B cell (primary cell): Measurements from ENCODE around the gene BOC. TPM values are rescaled to one million over a fixed set of nuclear protein-coding genes. Genes with fewer than 3 reads are reported as not detected.

Experiments used
- ATAC-seq: fragments of 200-7000 bp; cut with Tn5 transposase; one replicate; pipeline ENCODE4 v1.10.0; 2021; ENCODE audit warnings: low read depth, mild to moderate bottlenecking, moderate number of reproducible peaks, moderate library complexity
- CTCF ChIA-PET: fragments of 350-600 bp; sonication (Branson Sonifier 250); formaldehyde crosslinking; loops from one replicate; lab custom pipeline; 2021; ENCODE audit warnings: antibody characterized with exemption, inconsistent platforms; lab: Charles Lee
- POLR2A ChIA-PET: fragments of 350-600 bp; sonication (Branson Sonifier 250); formaldehyde crosslinking; loops from one replicate; lab custom pipeline; 2021; ENCODE audit warnings: antibody characterized with exemption; lab: Charles Lee
- DNase-seq: peaks from one replicate; pipeline ENCODE4 v3.0.0; 2013
- H2AFZ ChIP-seq: 2 replicates; pipeline ENCODE4 v1.6.1; 2012; ENCODE audit warnings: mild to moderate bottlenecking, low read depth, low read length; ENCODE audit not compliant: insufficient read depth, poor library complexity, severe bottlenecking
- H3K27ac ChIP-seq, 2 donors: 1 replicate in 1 of 2; 2 replicates in 1 of 2; pipeline ENCODE4 v1.5.1; 2012 to 2013; ENCODE audit warnings: low read length in 2 of 2, mild to moderate bottlenecking in 2 of 2, moderate library complexity in 1 of 2
- H3K27me3 ChIP-seq, 4 experiments: fragments of 200-600 bp in 1 of 4; sonication (generic) in 1 of 4; replicated peaks in 1 of 4; 1 replicate in 2 of 4; 2 replicates in 2 of 4; pipeline versions ENCODE4 v1.6.1 to v1.7.0; 2013 to 2016; ENCODE audit warnings: low read length in 3 of 4, mild to moderate bottlenecking in 2 of 4, mixed read lengths in 1 of 4, moderate library complexity in 1 of 4; ENCODE audit not compliant: insufficient read depth in 4 of 4, control insufficient read depth in 3 of 4; ENCODE audit errors: control extremely low read depth in 1 of 4
- H3K36me3 ChIP-seq, 2 experiments: replicated peaks in 1 of 2; 1 replicate in 1 of 2; 2 replicates in 1 of 2; pipeline versions ENCODE4 v1.6.1 to v1.7.1; 2013; ENCODE audit warnings: low read length in 1 of 2; ENCODE audit not compliant: insufficient read depth in 2 of 2, control insufficient read depth in 1 of 2; ENCODE audit errors: control extremely low read depth in 1 of 2, extremely low read depth in 1 of 2
- H3K4me1 ChIP-seq, 2 donors: fragments of 200-600 bp in 1 of 2; sonication (generic) in 1 of 2; 1 replicate in 1 of 2; 2 replicates in 1 of 2; pipeline versions ENCODE4 v1.5.1 to v1.6.1; 2013 to 2017; ENCODE audit warnings: low read length in 2 of 2; ENCODE audit not compliant: control insufficient read depth in 2 of 2, insufficient read depth in 2 of 2
- H3K4me2 ChIP-seq: replicated peaks from 2 replicates; pipeline ENCODE3; 2012; ENCODE audit warnings: mild to moderate bottlenecking, low read depth, low read length; ENCODE audit not compliant: poor library complexity, severe bottlenecking
- H3K4me3 ChIP-seq, 5 experiments: fragments of 200-600 bp in 1 of 5; sonication (generic) in 1 of 5; 1 replicate in 3 of 5; 2 replicates in 2 of 5; pipeline versions ENCODE4 v1.5.1 to v1.7.0; 2011 to 2016; ENCODE audit warnings: low read length in 4 of 5, mild to moderate bottlenecking in 4 of 5, low read depth in 2 of 5, control low read depth in 1 of 5, moderate library complexity in 1 of 5; ENCODE audit not compliant: insufficient read depth in 1 of 5; ENCODE audit errors: control extremely low read depth in 1 of 5, extremely low read depth in 1 of 5
- H3K79me2 ChIP-seq: fragments of 200-600 bp; sonication (generic); one replicate; pipeline ENCODE4 v1.6.0; 2016; ENCODE audit warnings: low read length; ENCODE audit not compliant: control insufficient read depth, insufficient read depth
- H3K9ac ChIP-seq: fragments of 200-600 bp; sonication (generic); 2 replicates; pipeline ENCODE4 v1.6.1; 2017; ENCODE audit warnings: mild to moderate bottlenecking, low read length, moderate library complexity
- H3K9me3 ChIP-seq, 3 donors: one replicate each; pipeline versions ENCODE4 v1.6.1 to v1.7.1; 2013; ENCODE audit warnings: low read length in 2 of 3; ENCODE audit not compliant: control insufficient read depth in 2 of 3, insufficient read depth in 1 of 3; ENCODE audit errors: control extremely low read depth in 1 of 3
- H4K20me1 ChIP-seq: 2 replicates; pipeline ENCODE4 v1.6.0; 2012; ENCODE audit warnings: mild to moderate bottlenecking, low read length; ENCODE audit not compliant: insufficient read depth, control insufficient read depth, poor library complexity, severe bottlenecking
- H3K27ac Mint-ChIP-seq: one replicate; pipeline ENCODE4 v1.8.0; 2021; ENCODE audit warnings: mixed read lengths
- H3K27me3 Mint-ChIP-seq: one replicate; pipeline ENCODE4 v1.8.0; 2021; ENCODE audit warnings: mixed read lengths
- H3K4me1 Mint-ChIP-seq: one replicate; pipeline ENCODE4 v1.8.0; 2021; ENCODE audit warnings: mixed read lengths
- H3K4me3 Mint-ChIP-seq: one replicate; pipeline ENCODE4 v1.8.0; 2021; ENCODE audit warnings: mixed read lengths
- H3K9me3 Mint-ChIP-seq: one replicate; pipeline ENCODE4 v1.8.0; 2022; ENCODE audit warnings: mixed read lengths; ENCODE audit not compliant: insufficient read depth
- EZH2 ChIP-seq: IDR thresholded peaks from 2 replicates; pipeline ENCODE4 v1.6.1; 2012; ENCODE audit warnings: borderline replicate concordance, low read depth, mild to moderate bottlenecking, moderate library complexity, low read length; ENCODE audit not compliant: insufficient read depth, poor library complexity, severe bottlenecking
- WGBS: methylation state at CpG from one replicate; pipeline ENCODE4 v1.1.5; 2013; ENCODE audit warnings: missing lambda C conversion rate; ENCODE audit not compliant: insufficient coverage; 5-methylcytosine and 5-hydroxymethylcytosine counted together
- intact Hi-C: fragments of 100-400 bp; cut with micrococcal nuclease; formaldehyde crosslinking; loops from one replicate; pipeline ENCODE4 v1.10.0; 2022
- polyA plus RNA-seq: library from polyadenylated mRNA; depleted of rRNA; stranded (reverse); fragments of >200 nt; gene quantifications from 2 replicates; pipeline ENCODE4 v1.2.3, GENCODE V29; 2012
- total RNA-seq, 2 donors: library from RNA; stranded (reverse); fragments of 120-200 nt in 1 of 2; gene quantifications; 1 replicate in 1 of 2; 2 replicates in 1 of 2; pipeline versions ENCODE4 v1.2.3 to v1.2.4, GENCODE V29; 2013 to 2022
- TF ChIP-seq, protein P1 (sequence below): fragments of 200-600 bp; IDR thresholded peaks from one replicate; pipeline ENCODE4 v1.8.0; 2022; ENCODE audit warnings: antibody characterized with exemption, mild to moderate bottlenecking

Gene BOC
- total and polyA plus RNA-seq, 2 donors (not counting 1 experiment from before 2014, with no cell fraction given) = 0.12 to 2.0 TPM

GRCh38 chr3:113234688-113235260, 23.4 kb downstream of the BOC start:
- peaks cover 0 to 3% (median 0%) of the 10 kb centered on the region in 4 experiments for H3K27me3 ChIP-seq
- H3K4me2 ChIP-seq = no peak overlapping the region
- Mint-ChIP-seq H3K27me3 (peaks cover 19% of the 10 kb centered on the region), H3K9me3 (no peaks in the 10 kb centered on the region), H3K4me3 (no peak overlapping the region), H3K4me1 (no peaks in the 10 kb centered on the region), H3K27ac (no peak overlapping the region)
- intact Hi-C loops = no loop called here
- no peaks in the 10 kb centered on the region for H3K79me2 ChIP-seq
- no peaks in the 10 kb centered on the region for H3K9me3 ChIP-seq
- H4K20me1 ChIP-seq = no peaks in the 10 kb centered on the region
- H3K27ac ChIP-seq = no peak overlapping the region
- ChIA-PET POLR2A (no interaction called here), CTCF (interaction anchor here (0.8 kb wide), 1 partner anchor 16 kb away, joined by 3 read pairs; no protein-coding TSS in a partner anchor)
- no peak overlapping the region for H3K9ac ChIP-seq
- TF ChIP-seq EZH2 = no peak
- TF ChIP-seq, protein P1, sequence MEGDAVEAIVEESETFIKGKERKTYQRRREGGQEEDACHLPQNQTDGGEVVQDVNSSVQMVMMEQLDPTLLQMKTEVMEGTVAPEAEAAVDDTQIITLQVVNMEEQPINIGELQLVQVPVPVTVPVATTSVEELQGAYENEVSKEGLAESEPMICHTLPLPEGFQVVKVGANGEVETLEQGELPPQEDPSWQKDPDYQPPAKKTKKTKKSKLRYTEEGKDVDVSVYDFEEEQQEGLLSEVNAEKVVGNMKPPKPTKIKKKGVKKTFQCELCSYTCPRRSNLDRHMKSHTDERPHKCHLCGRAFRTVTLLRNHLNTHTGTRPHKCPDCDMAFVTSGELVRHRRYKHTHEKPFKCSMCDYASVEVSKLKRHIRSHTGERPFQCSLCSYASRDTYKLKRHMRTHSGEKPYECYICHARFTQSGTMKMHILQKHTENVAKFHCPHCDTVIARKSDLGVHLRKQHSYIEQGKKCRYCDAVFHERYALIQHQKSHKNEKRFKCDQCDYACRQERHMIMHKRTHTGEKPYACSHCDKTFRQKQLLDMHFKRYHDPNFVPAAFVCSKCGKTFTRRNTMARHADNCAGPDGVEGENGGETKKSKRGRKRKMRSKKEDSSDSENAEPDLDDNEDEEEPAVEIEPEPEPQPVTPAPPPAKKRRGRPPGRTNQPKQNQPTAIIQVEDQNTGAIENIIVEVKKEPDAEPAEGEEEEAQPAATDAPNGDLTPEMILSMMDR = no peak
- DNase-seq (no peak), ATAC-seq (no peak)
- H3K36me3 ChIP-seq = no peaks in the 10 kb centered on the region
- 93% methylated on average over 4 of the region's 6 CpGs for WGBS
- H3K4me3 ChIP-seq = no peak overlapping the region
- no peak overlapping the region for H2AFZ ChIP-seq
- no peaks in the 10 kb centered on the region for H3K4me1 ChIP-seq

DNA sequence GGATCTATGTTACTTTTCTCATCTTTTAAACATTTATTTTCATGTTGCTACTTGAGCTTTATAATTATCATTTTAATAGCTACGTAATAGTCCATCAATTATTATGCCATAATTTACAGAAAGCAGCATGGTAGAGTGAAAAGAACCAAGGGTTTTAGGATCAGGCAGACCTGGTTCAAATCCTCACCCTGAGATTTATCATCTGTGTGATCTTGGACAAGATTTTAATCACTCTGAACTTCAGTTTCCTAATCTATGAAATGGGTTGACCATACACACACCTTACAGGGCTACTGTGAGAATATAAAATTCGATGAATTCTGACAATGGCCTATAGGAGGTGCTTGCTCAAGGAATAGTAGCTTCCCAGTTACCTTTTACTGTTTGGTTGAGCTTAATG, 27.1 kb downstream of the BOC start:
- Mint-ChIP-seq H3K9me3 (no peaks in the 10 kb centered on the region), H3K27ac (no peak overlapping the region), H3K4me1 (no peaks in the 10 kb centered on the region), H3K27me3 (peaks cover 37% of the 10 kb centered on the region), H3K4me3 (no peak overlapping the region)
- ChIA-PET CTCF (no interaction called here), POLR2A (no interaction called here)
- DNase-seq = no peak
- TF ChIP-seq, protein P1 = no peak
- TF ChIP-seq EZH2 = no peak
- no peak overlapping the region for H3K27ac ChIP-seq
- H3K4me2 ChIP-seq = no peak overlapping the region
- H3K27me3 ChIP-seq = peaks cover 0 to 5% (median 1%) of the 10 kb centered on the region in 4 experiments
- no peak overlapping the region for H3K4me3 ChIP-seq
- no peak overlapping the region for H2AFZ ChIP-seq
- intact Hi-C loops = no loop called here
- no peak overlapping the region for H3K9ac ChIP-seq
- H3K9me3 ChIP-seq = no peaks in the 10 kb centered on the region
- ATAC-seq = no peak
- H3K4me1 ChIP-seq = no peaks in the 10 kb centered on the region
- H3K79me2 ChIP-seq = no peaks in the 10 kb centered on the region
- no peaks in the 10 kb centered on the region for H3K36me3 ChIP-seq
- no peaks in the 10 kb centered on the region for H4K20me1 ChIP-seq
- WGBS = 60% methylated on average over 1 of the region's 2 CpGs
